EH (cell line): Measurements from ENCODE around the gene PRKAB2.
"Not testable (repeated sequence)": the region's sequence is repeated elsewhere in the genome, so short reads cannot be mapped to it uniquely, and the experiment has no call there.

ENCODE experiments used
- DNase-seq: peaks from one replicate; pipeline ENCODE4 v3.0.0-alpha.2; 2015; ENCODE audit warnings: low read depth

Gene PRKAB2

GRCh38 chr1:147172168-147173016 is at the start of gene PRKAB2:
Gene PRKAB2, minus strand, starts transcription at chr1:147172470. Its CDS starts 326 bp downstream, at chr1:147172144.
- DNase-seq: peak; percentile 96

GRCh38 chr1:147218606-147219005 is 46.3 kb upstream of the PRKAB2 start:
- no peak for DNase-seq

- no peak for DNase-seq
Measured at GRCh38 chr1:147217141-147217540, 44.9 kb upstream of the PRKAB2 start.

GRCh38 chr1:147216124-147216523 is 43.9 kb upstream of the PRKAB2 start:
- DNase-seq: no peak

GRCh38 chr1:147215540-147215916 is 43.3 kb upstream of the PRKAB2 start:
- no peak for DNase-seq

- DNase-seq: peak; percentile 27
Measured at GRCh38 chr1:147214842-147215539, 42.7 kb upstream of the PRKAB2 start.

GRCh38 chr1:147214325-147214724 is 42.1 kb upstream of the PRKAB2 start:
- no peak for DNase-seq

GRCh38 chr1:147213271-147213670 is 41.0 kb upstream of the PRKAB2 start:
- no peak for DNase-seq

- no peak for DNase-seq
Measured at GRCh38 chr1:147211577-147211976, 39.3 kb upstream of the PRKAB2 start.

- no peak for DNase-seq
Measured at GRCh38 chr1:147210987-147211386, 38.7 kb upstream of the PRKAB2 start.

GRCh38 chr1:147209825-147210821 is 37.9 kb upstream of the PRKAB2 start:
- no peak for DNase-seq

GRCh38 chr1:147208619-147209018 is 36.3 kb upstream of the PRKAB2 start:
- DNase-seq: no peak

- no peak for DNase-seq
Measured at GRCh38 chr1:147207192-147207591, 34.9 kb upstream of the PRKAB2 start.

GRCh38 chr1:147204080-147204479 is 31.8 kb upstream of the PRKAB2 start:
- no peak for DNase-seq

- DNase-seq: no peak
Measured at GRCh38 chr1:147202576-147202975, 30.3 kb upstream of the PRKAB2 start.

- DNase-seq: no peak
Measured at GRCh38 chr1:147201786-147202185, 29.5 kb upstream of the PRKAB2 start.

GRCh38 chr1:147201276-147201675 is 29.0 kb upstream of the PRKAB2 start:
- no peak for DNase-seq

- DNase-seq: not testable (repeated sequence)
Measured at GRCh38 chr1:147197324-147197723, 25.1 kb upstream of the PRKAB2 start.

- no peak for DNase-seq
Measured at GRCh38 chr1:147189514-147189913, 17.2 kb upstream of the PRKAB2 start.

- no peak for DNase-seq
Measured at GRCh38 chr1:147185432-147185831, 13.2 kb upstream of the PRKAB2 start.

- peak; percentile 71 for DNase-seq
Measured at GRCh38 chr1:147177611-147178380, 5.5 kb upstream of the PRKAB2 start.
